ENCODE measurements around the gene ENO1.

The ENO1 gene

DNA sequence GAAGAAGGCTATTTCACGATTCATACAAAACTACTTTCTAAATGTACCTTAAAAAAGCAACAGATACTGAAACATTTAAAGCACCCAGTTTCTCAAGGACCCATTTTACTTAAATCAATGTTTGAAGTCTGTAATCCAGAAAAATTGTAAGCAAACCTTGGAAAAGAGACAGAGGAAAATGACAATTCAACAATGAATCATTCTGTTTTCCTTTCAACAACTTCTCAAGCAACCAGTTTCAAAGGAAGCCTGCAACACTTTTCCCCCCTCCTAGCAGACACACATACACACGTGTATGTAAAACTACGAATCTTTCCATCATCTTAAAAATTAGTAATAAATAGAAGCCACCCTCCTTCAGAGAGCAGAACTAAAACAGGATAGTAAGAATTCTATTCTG is 62.2 kb downstream of the ENO1 start:
- TF ChIP-seq POLR2AphosphoS5 (IDR thresholded peaks at IDR 0.05; ENCODE audit: low read depth, low read length) = no peak
- no peak for TF ChIP-seq TAF1 (IDR thresholded peaks at IDR 0.05; ENCODE audit: borderline replicate concordance, low read depth, low read length)
- no peak for TF ChIP-seq POLR2A (IDR thresholded peaks at IDR 0.05; ENCODE audit: low read depth, low read length)
- DNase-seq (ENCODE audit: insufficient read length) (no peak), FAIRE-seq (no peak)

DNA sequence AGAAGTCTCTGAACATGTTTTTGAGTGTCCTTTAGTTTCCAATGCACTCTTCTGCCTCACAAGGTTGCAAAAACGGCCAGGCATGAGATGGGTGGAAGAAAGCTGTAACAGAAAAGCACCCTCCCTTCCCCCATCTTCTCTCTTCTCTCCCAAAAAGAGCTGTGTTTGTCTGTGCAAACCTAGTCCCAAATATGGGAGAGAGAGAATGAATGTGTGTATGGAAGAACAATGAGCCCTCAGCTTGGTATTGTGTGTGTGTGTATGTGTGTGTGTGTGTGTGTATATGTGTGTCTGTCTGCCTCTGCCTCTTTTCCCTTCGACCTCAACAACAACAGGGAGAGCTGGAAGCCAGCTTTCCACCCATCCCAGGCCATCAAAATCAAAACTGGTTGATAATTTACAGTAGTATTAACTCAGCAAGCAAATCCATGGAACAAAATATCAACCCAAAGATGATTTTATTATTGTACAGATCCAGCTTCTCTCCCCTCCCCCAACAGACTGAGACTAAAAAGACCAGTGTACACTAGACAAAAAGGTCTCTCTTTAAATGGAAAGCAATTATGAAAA is 62.8 kb downstream of the ENO1 start:
- no peak for TF ChIP-seq POLR2A (IDR thresholded peaks at IDR 0.05; ENCODE audit: low read depth, low read length)
- TF ChIP-seq POLR2AphosphoS5 (IDR thresholded peaks at IDR 0.05; ENCODE audit: low read depth, low read length) = no peak
- TF ChIP-seq TAF1 (IDR thresholded peaks at IDR 0.05; ENCODE audit: borderline replicate concordance, low read depth, low read length) = no peak
- no peak for DNase-seq (ENCODE audit: insufficient read length)
- peak; percentile 70 for FAIRE-seq

DNA sequence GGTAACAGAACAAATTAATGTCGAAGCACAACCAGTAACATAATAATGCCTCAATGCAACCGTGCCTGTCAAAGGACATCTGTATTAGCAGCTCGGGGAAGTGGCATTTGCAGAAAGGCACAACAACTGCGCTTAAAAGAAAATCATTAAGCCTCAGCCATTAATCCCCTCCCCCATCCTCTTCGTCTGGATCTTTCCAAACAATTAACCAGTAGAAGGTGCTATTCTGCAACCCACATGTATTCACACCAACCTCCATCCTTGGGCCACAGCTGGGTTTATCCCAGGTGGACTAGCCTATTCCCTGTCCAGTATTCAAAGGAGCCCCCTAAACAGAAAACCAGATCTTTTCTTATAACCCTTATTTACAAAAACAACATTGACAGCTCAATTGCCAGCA is 63.6 kb downstream of the ENO1 start:
- no peak for FAIRE-seq

DNA sequence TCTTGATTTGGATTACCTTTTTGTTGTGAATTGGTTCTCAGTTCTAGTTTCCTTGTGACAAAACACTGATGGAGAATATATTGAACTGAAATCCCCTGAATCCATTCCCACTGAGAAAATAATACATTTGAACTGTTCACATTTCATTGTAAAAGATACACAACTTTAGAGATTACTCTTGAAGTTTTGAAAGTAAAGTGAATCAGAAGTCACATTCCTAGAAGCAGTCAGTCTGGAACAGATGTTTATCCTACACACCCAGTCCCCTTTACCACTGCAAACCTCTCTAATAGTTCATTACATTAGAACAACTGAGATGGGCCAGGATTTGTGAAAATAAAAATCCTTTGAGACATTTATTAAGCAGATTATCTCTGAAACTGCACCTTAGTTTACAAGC is 64.5 kb downstream of the ENO1 start:
- FAIRE-seq (no peak), DNase-seq (ENCODE audit: insufficient read length) (no peak)
- TF ChIP-seq POLR2A (IDR thresholded peaks at IDR 0.05; ENCODE audit: low read depth, low read length) (no peak), TAF1 (IDR thresholded peaks at IDR 0.05; ENCODE audit: borderline replicate concordance, low read depth, low read length) (no peak), POLR2AphosphoS5 (IDR thresholded peaks at IDR 0.05; ENCODE audit: low read depth, low read length) (no peak)

More for the DNA sequence above, 63.6 kb downstream of the ENO1 start:
- DNase-seq (ENCODE audit: insufficient read length) = no peak
- TF ChIP-seq POLR2AphosphoS5 (IDR thresholded peaks at IDR 0.05; ENCODE audit: low read depth, low read length) (no peak), TAF1 (IDR thresholded peaks at IDR 0.05; ENCODE audit: borderline replicate concordance, low read depth, low read length) (no peak), POLR2A (IDR thresholded peaks at IDR 0.05; ENCODE audit: low read depth, low read length) (no peak)

DNA sequence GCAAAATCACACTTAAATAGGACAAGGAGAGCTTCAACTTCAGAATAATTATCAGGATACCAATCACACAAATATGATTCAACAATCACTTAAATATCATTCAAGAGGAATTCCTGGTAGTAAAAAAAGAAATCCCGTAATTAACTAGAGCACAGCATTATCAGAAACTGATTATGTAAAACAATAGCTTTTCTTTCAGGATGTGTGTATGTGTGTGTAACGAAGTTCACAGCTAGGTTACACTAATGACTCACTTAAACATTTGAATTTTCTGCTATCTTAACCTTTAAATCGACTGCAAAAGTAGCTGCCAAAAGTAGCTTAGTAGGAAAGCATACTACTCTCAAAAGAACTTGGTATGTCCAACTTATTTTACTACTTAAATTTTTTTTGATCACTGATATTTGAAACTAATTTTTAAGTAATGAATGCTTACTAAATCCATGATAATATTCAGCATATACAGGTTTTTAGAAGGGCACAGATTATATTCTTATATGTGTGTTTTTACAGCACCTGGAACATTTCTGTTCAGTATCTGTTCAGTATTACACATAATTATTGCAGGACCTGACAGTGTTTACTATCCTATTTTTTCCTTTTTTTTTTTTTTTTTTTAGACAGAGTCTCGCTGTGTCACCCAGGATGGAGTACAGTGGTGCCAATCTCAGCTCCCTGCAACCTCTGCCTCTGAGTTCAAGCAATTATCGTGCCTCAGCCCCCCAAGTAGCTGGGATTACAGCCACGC is 65.3 kb downstream of the ENO1 start:
- no peak for FAIRE-seq
- TF ChIP-seq POLR2A (IDR thresholded peaks at IDR 0.05; ENCODE audit: low read depth, low read length) = no peak
- no peak for TF ChIP-seq TAF1 (IDR thresholded peaks at IDR 0.05; ENCODE audit: borderline replicate concordance, low read depth, low read length)
- no peak for TF ChIP-seq POLR2AphosphoS5 (IDR thresholded peaks at IDR 0.05; ENCODE audit: low read depth, low read length)
- DNase-seq (ENCODE audit: insufficient read length) = no peak

DNA sequence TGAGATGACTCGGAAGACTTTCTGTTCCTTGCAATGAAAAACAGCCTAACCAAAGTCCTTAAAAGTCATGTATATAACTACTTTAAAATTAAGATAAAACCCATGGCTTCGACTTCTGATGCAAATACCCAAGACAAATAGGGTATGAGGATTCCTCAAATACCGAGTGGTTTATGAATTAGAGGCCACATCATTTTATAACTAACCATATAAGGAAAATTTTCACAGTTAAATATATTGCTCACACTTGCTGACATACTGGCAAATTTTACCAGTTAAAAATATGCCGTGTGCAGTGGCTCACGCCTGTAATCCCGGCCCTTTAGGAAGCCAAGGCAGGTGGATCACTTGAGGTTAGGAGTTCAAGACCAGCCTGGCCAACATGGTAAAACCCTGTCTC is 66.4 kb downstream of the ENO1 start:
- FAIRE-seq (no peak), DNase-seq (ENCODE audit: insufficient read length) (no peak)
- no peak for TF ChIP-seq TAF1 (IDR thresholded peaks at IDR 0.05; ENCODE audit: borderline replicate concordance, low read depth, low read length)
